GM12878 (cell line): ENCODE results near the gene CD300A. TPM values are rescaled to one million over a fixed set of nuclear protein-coding genes. Genes with fewer than 3 reads are reported as not detected.
A peak's percentile ranks its signal among the peaks of the same experiment; 100 is the strongest.

Source experiments
- ATAC-seq: fragments of 200-7000 bp; cut with Tn5 transposase; 3 replicates; pipeline ENCODE4 v1.9.1; 2020; ENCODE audit warnings: mild to moderate bottlenecking, moderate library complexity
- BruUV-seq: library from RNA; stranded (reverse); fragments of 400-500 nt; replicated peaks from 2 replicates; lab custom pipeline; 2021; lab: Mats Ljungman, UMichigan
- CTCF ChIA-PET: fragments of 300-600 bp; sonication (Branson Sonifier 250); formaldehyde crosslinking; extraction: SDS; loops from one replicate; lab custom pipeline; 2021; ENCODE audit warnings: inconsistent platforms; lab: Yijun Ruan, JAX
- POLR2A ChIA-PET: fragments of 350-600 bp; formaldehyde crosslinking; extraction: SDS; loops from one replicate; lab custom pipeline; 2021; ENCODE audit warnings: inconsistent platforms; lab: Charles Lee
- RAD21 ChIA-PET: fragments of 300-600 bp; sonication (Branson Sonifier 250); formaldehyde crosslinking; loops from one replicate; lab custom pipeline; 2023; ENCODE audit warnings: antibody characterized with exemption; ENCODE audit not compliant: unreplicated experiment; lab: Charles Lee
- SMC1A ChIA-PET: fragments of 300-600 bp; sonication (Branson Sonifier 250); formaldehyde crosslinking; loops from one replicate; lab custom pipeline; 2023; ENCODE audit not compliant: unreplicated experiment, uncharacterized antibody; lab: Charles Lee
- DNase-seq: peaks from one replicate; pipeline ENCODE4 v3.0.0-alpha.2; 2011; ENCODE audit warnings: low read depth, low spot score
- FAIRE-seq: peaks from 3 replicates; lab custom pipeline; 2011; peaks lifted over from hg19 to GRCh38; lab: Jason Lieb, UNC
- H2AFZ ChIP-seq: 2 replicates; pipeline ENCODE4 v1.6.0; 2011; ENCODE audit warnings: low read depth, low read length, control low read depth; ENCODE audit not compliant: control insufficient read depth
- H3K27ac ChIP-seq: 2 replicates; pipeline ENCODE4 v1.5.1; 2011; ENCODE audit warnings: control low read depth; ENCODE audit not compliant: control insufficient read depth, insufficient read depth
- H3K27me3 ChIP-seq, 2 experiments: replicated peaks in 1 of 2; 2 replicates each; pipeline versions ENCODE4 v1.6.0 to v1.6.1; 2011; ENCODE audit warnings: low read length in 1 of 2; ENCODE audit not compliant: control insufficient read depth in 2 of 2, insufficient read depth in 2 of 2
- H3K36me3 ChIP-seq, 2 experiments: 2 replicates each; pipeline ENCODE4 v1.5.1; 2011; ENCODE audit warnings: low read length in 1 of 2; ENCODE audit not compliant: control insufficient read depth in 2 of 2, insufficient read depth in 2 of 2
- H3K4me1 ChIP-seq: 2 replicates; pipeline ENCODE4 v1.6.1; 2011; ENCODE audit warnings: mild to moderate bottlenecking, low read length, moderate library complexity, mixed read lengths; ENCODE audit not compliant: control insufficient read depth, insufficient read depth
- H3K4me2 ChIP-seq: 2 replicates; pipeline ENCODE4 v1.6.0; 2011; ENCODE audit warnings: control low read depth; ENCODE audit not compliant: control insufficient read depth, insufficient read depth
- H3K4me3 ChIP-seq: fragments of 200-600 bp; sonication (generic); 2 replicates; pipeline ENCODE4 v1.5.1; 2016
- H3K79me2 ChIP-seq: 2 replicates; pipeline ENCODE4 v1.6.0; 2011; ENCODE audit warnings: low read length; ENCODE audit not compliant: control insufficient read depth, insufficient read depth
- H3K9ac ChIP-seq: 2 replicates; pipeline ENCODE4 v1.8.0; 2011; ENCODE audit warnings: low read length, control low read depth, mixed read lengths; ENCODE audit not compliant: control insufficient read depth, insufficient read depth
- H3K9me3 ChIP-seq: replicated peaks from 3 replicates; pipeline ENCODE4 v1.5.1; 2011; ENCODE audit warnings: mild to moderate bottlenecking, low read length; ENCODE audit not compliant: control insufficient read depth, insufficient read depth
- H4K20me1 ChIP-seq: 2 replicates; pipeline ENCODE4 v1.6.0; 2011; ENCODE audit not compliant: control insufficient read depth, insufficient read depth
- ATF3 ChIP-seq: IDR thresholded peaks from 2 replicates; pipeline ENCODE4 v1.6.1; 2011; ENCODE audit warnings: low read depth, mild to moderate bottlenecking, low read length, moderate library complexity, borderline replicate concordance; ENCODE audit errors: extremely low read depth
- BCL3 ChIP-seq: IDR thresholded peaks from 2 replicates; pipeline ENCODE4 v1.6.1; 2011; ENCODE audit warnings: borderline replicate concordance, low read depth, mild to moderate bottlenecking, moderate library complexity, low read length; ENCODE audit not compliant: insufficient read depth, poor library complexity, severe bottlenecking
- JUND ChIP-seq: IDR thresholded peaks from 2 replicates; pipeline ENCODE4 v1.6.1; 2012; ENCODE audit warnings: low read depth, mild to moderate bottlenecking, low read length, improper control_type of control experiment, moderate library complexity
- KAT2A ChIP-seq: conservative IDR thresholded peaks from 2 replicates; pipeline ENCODE4 v1.6.1; 2011; ENCODE audit warnings: low read depth, low read length; ENCODE audit not compliant: control insufficient read depth
- PAX8 ChIP-seq: fragments of 450-650 bp; IDR thresholded peaks from 2 replicates; pipeline ENCODE4 v1.6.1; 2017; ENCODE audit warnings: mild to moderate bottlenecking, moderate library complexity
- PBX3 ChIP-seq: IDR thresholded peaks from 2 replicates; pipeline ENCODE4 v1.6.1; 2011; ENCODE audit warnings: mild to moderate bottlenecking, low read depth, low read length, moderate library complexity; ENCODE audit not compliant: insufficient replicate concordance
- SP1 ChIP-seq: IDR thresholded peaks from one replicate; pipeline ENCODE4 v1.6.1; 2011; ENCODE audit warnings: low read depth, low read length
- WRNIP1 ChIP-seq: IDR thresholded peaks from 2 replicates; pipeline ENCODE4 v1.6.1; 2011; ENCODE audit warnings: low read depth, low read length, improper control_type of control experiment, borderline replicate concordance
- ZBTB11 ChIP-seq: fragments of 450-650 bp; formaldehyde crosslinking; IDR thresholded peaks from 2 replicates; pipeline ENCODE4 v1.5.0; 2022; ENCODE audit warnings: mild to moderate bottlenecking, missing genetic modification characterization
- ZBTB4 ChIP-seq: fragments of 450-650 bp; formaldehyde crosslinking; IDR thresholded peaks from 2 replicates; pipeline ENCODE4 v1.4.0; 2022; ENCODE audit warnings: mild to moderate bottlenecking, moderate library complexity
- ZNF207 ChIP-seq: fragments of 450-650 bp; IDR thresholded peaks from 2 replicates; pipeline ENCODE4 v1.6.1; 2014; ENCODE audit warnings: antibody characterized with exemption, mild to moderate bottlenecking, borderline replicate concordance
- WGBS: methylation state at CpG from one replicate; pipeline ENCODE4 v1.1.6; 2016; ENCODE audit warnings: low lambda C conversion rate; ENCODE audit not compliant: insufficient replicate concordance, insufficient coverage; ENCODE audit errors: missing lambda C conversion rate; 5-methylcytosine and 5-hydroxymethylcytosine counted together
- in situ Hi-C: fragments of 300-500 bp; cut with MboI; formaldehyde crosslinking; loops from 9 replicates; pipeline ENCODE4 v1.14.3; 2018; ENCODE audit warnings: mixed read lengths
- intact Hi-C: fragments of 100-400 bp; cut with micrococcal nuclease; formaldehyde crosslinking; loops from one replicate; pipeline ENCODE4 v1.14.2; 2022; ENCODE audit not compliant: unreplicated experiment
- polyA plus RNA-seq, 11 experiments: library from polyadenylated mRNA; depleted of rRNA in 4 of 11; unstranded in 6 of 11; stranded (reverse) in 5 of 11; fragments of >200 nt; fragmentation: Nextera tagmentation in 4 of 11; fragmentation: Illumina TruSeq in 1 of 11; extraction: Ambion mirVana in 4 of 11; extraction: Trizol in 1 of 11; gene quantifications; 1 replicate in 1 of 11; 2 replicates in 10 of 11; pipeline versions ENCODE4 v1.2.1 to v1.2.3, GENCODE V29; 2011 to 2016; ENCODE audit warnings: inconsistent platforms in 2 of 11, missing spikeins in 2 of 11, low read depth in 1 of 11
- total RNA-seq, 4 experiments: library from RNA; depleted of rRNA in 3 of 4; stranded (reverse); fragments of >200 nt in 3 of 4; fragmentation: Illumina TruSeq in 1 of 4; extraction: Trizol in 1 of 4; gene quantifications; 2 replicates each; pipeline versions ENCODE4 v1.2.1 to v1.2.3, GENCODE V29; 2013 to 2021

CD300A gene
- total and polyA plus RNA-seq, 10 of the 15 experiments (the other 5 are each of a cell fraction or from before 2014, with no cell fraction given) = 10.6 to 128 (median 36.1) TPM

GRCh38 chr17:74467221-74467951 lies 952 bp downstream of the CD300A start:
- Histone ChIP-seq H3K27me3 (no peaks in the 10 kb centered on the region), H3K36me3 (peaks cover 5 to 6% of the 10 kb centered on the region in 2 experiments; a peak in 3 of 4 replicates), H3K9me3 (no peaks in the 10 kb centered on the region), H3K4me2 (peak overlapping the region; percentile 72), H3K4me1 (peaks cover 35% of the 10 kb centered on the region), H3K4me3 (peak overlapping the region; percentile 86), H3K27ac (peak overlapping the region; percentile 92), H3K9ac (peak overlapping the region; percentile 81), H3K79me2 (peaks cover 75% of the 10 kb centered on the region), H2AFZ (no peak overlapping the region; the same call in 1 of the 2 replicates), H4K20me1 (peaks cover 4% of the 10 kb centered on the region; the same call in 1 of the 2 replicates)
- WGBS = under 1% methylated on average over 17 of the region's 21 CpGs
- SMC1A ChIA-PET = interaction anchor here (1.4 to 1.7 kb wide), 3 partner anchors 11 to 65 kb away, joined by 3 to 6 read pairs (median 5); no protein-coding TSS in a partner anchor
- intact Hi-C loops = no loop called here
- POLR2A ChIA-PET = interaction anchor here (0.5 to 2.6 kb wide), 4 partner anchors 11 to 1257 kb away, joined by 3 to 13 read pairs (median 3); no protein-coding TSS in a partner anchor
- RAD21 ChIA-PET = interaction anchor here (0.6 to 2.4 kb wide), 9 partner anchors 11 to 170 kb away, joined by 4 to 11 read pairs (median 4); partner anchors contain the start of gene CD300LB
- peak; percentile 78 for ATAC-seq
- FAIRE-seq = peak; percentile 69
- CTCF ChIA-PET = interaction anchor here (0.7 to 6.5 kb wide), 2 partner anchors 11 kb away, joined by 3 to 50 read pairs; no protein-coding TSS in a partner anchor
- BruUV-seq = no TSS peak
- peak; percentile 95 for DNase-seq
- in situ Hi-C loops = no loop called here
- TF ChIP-seq ATF3 = no peak
- TF ChIP-seq JUND = no peak
- no peak for TF ChIP-seq ZBTB4
- TF ChIP-seq PAX8 = no peak
- no peak for TF ChIP-seq ZBTB11
- 0 out of 2 replicates have a peak, but pooled peaks have one; percentile 67 for TF ChIP-seq ZNF207
- TF ChIP-seq PBX3 = no peak
- TF ChIP-seq WRNIP1 = 0 out of 2 replicates have a peak, but pooled peaks have one; percentile 61
- no peak for TF ChIP-seq KAT2A
- peak; percentile 48 for TF ChIP-seq SP1
- peak; percentile 97 for TF ChIP-seq BCL3
